Neural progenitor cell (in vitro differentiated cells): Measurements from ENCODE around the gene BMP4. TPM values are rescaled to one million over a fixed set of nuclear protein-coding genes. Genes with fewer than 3 reads are reported as not detected.

Source experiments
- DNase-seq: peaks from one replicate; pipeline ENCODE4 v3.0.0-alpha.2; 2016; ENCODE audit warnings: low spot score
- H2AFZ ChIP-seq: fragments of 200-600 bp; sonication (generic); replicated peaks from 2 replicates; pipeline ENCODE4 v1.6.1; 2016; ENCODE audit warnings: antibody characterized with exemption
- H3F3A ChIP-seq: fragments of 200-600 bp; sonication (generic); 2 replicates; pipeline ENCODE4 v1.6.1; 2016; ENCODE audit warnings: antibody characterized with exemption, low read depth
- H3K27ac ChIP-seq: fragments of 200-600 bp; sonication (generic); 2 replicates; pipeline ENCODE4 v1.5.1; 2016; ENCODE audit warnings: mild to moderate bottlenecking
- H3K27me3 ChIP-seq: fragments of 200-600 bp; sonication (generic); 2 replicates; pipeline ENCODE4 v1.6.1; 2016; ENCODE audit warnings: mild to moderate bottlenecking, moderate library complexity
- H3K36me3 ChIP-seq: fragments of 200-600 bp; sonication (generic); 2 replicates; pipeline ENCODE4 v1.5.1; 2016
- H3K4me1 ChIP-seq: fragments of 200-600 bp; sonication (generic); 2 replicates; pipeline ENCODE4 v1.6.1; 2016; ENCODE audit warnings: mixed run types
- H3K4me2 ChIP-seq: fragments of 200-600 bp; sonication (generic); 2 replicates; pipeline ENCODE4 v1.6.1; 2016
- H3K4me3 ChIP-seq: fragments of 200-600 bp; sonication (generic); 2 replicates; pipeline ENCODE4 v1.5.1; 2016
- H3K79me2 ChIP-seq: fragments of 200-600 bp; sonication (generic); 2 replicates; pipeline ENCODE4 v1.6.1; 2016; ENCODE audit warnings: low read depth
- H3K9ac ChIP-seq: fragments of 200-600 bp; sonication (generic); 2 replicates; pipeline ENCODE4 v1.6.1; 2016
- H3K9me3 ChIP-seq: fragments of 200-600 bp; sonication (generic); 2 replicates; pipeline ENCODE4 v1.5.1; 2016; ENCODE audit warnings: low read depth
- H4K20me1 ChIP-seq: fragments of 200-600 bp; sonication (generic); 2 replicates; pipeline ENCODE4 v1.6.1; 2016; ENCODE audit warnings: low read depth
- H3K27ac Mint-ChIP-seq: 3 replicates; pipeline ENCODE4 v1.8.0; 2021; ENCODE audit warnings: mixed read lengths
- H3K27me3 Mint-ChIP-seq: 2 replicates; pipeline ENCODE4 v1.8.0; 2022; ENCODE audit warnings: low read depth, mild to moderate bottlenecking, inconsistent platforms, moderate library complexity, mixed read lengths; ENCODE audit not compliant: insufficient read depth
- H3K36me3 Mint-ChIP-seq: 3 replicates; pipeline ENCODE4 v1.8.0; 2021; ENCODE audit warnings: mixed read lengths
- H3K4me1 Mint-ChIP-seq: 3 replicates; pipeline ENCODE4 v1.8.0; 2021; ENCODE audit warnings: mixed read lengths
- H3K4me3 Mint-ChIP-seq: 3 replicates; pipeline ENCODE4 v1.8.0; 2021; ENCODE audit warnings: mild to moderate bottlenecking, moderate library complexity, mixed read lengths
- H3K9me3 Mint-ChIP-seq: 3 replicates; pipeline ENCODE4 v1.8.0; 2020; ENCODE audit warnings: mixed read lengths
- EZH2 ChIP-seq: fragments of 200-600 bp; sonication (generic); IDR thresholded peaks from 2 replicates; pipeline ENCODE4 v1.6.1; 2017; ENCODE audit warnings: antibody characterized with exemption, mild to moderate bottlenecking, moderate library complexity
- EZH2phosphoT487 ChIP-seq: fragments of 200-600 bp; sonication (generic); IDR thresholded peaks from 2 replicates; pipeline ENCODE4 v1.6.1; 2017; ENCODE audit warnings: antibody characterized with exemption
- total RNA-seq: library from RNA; depleted of rRNA; stranded (reverse); fragments of >200 nt; gene quantifications from 2 replicates; pipeline ENCODE4 v1.2.3, GENCODE V29; 2015; ENCODE audit warnings: low replicate concordance
- TF ChIP-seq, protein P1 (sequence below): fragments of 200-600 bp; sonication (generic); IDR thresholded peaks from 2 replicates; pipeline ENCODE4 v1.5.1; 2017; ENCODE audit warnings: antibody characterized with exemption, mild to moderate bottlenecking

Gene BMP4
- total RNA-seq, 1 donor from 2014 or later: 11.0 TPM

GRCh38 chr14:53942970-53943750 lies 13.5 kb downstream of the BMP4 start:
- Mint-ChIP-seq H3K27ac (no peak overlapping the region), H3K4me3 (no peak overlapping the region), H3K4me1 (peaks cover 57% of the 10 kb centered on the region), H3K27me3 (peaks cover 5% of the 10 kb centered on the region), H3K9me3 (no peaks in the 10 kb centered on the region), H3K36me3 (no peaks in the 10 kb centered on the region)
- peak; percentile 49 for DNase-seq
- H3K79me2 ChIP-seq: no peaks in the 10 kb centered on the region
- H3K27ac ChIP-seq: no peak overlapping the region
- H3K36me3 ChIP-seq: no peaks in the 10 kb centered on the region
- H3K4me1 ChIP-seq: peaks cover 50% of the 10 kb centered on the region
- H3K4me2 ChIP-seq: peak overlapping the region; percentile 48
- H3K4me3 ChIP-seq: peak overlapping the region; percentile 5
- H2AFZ ChIP-seq: no peak overlapping the region
- H3K9me3 ChIP-seq: no peaks in the 10 kb centered on the region
- peaks cover 44% of the 10 kb centered on the region for H3K27me3 ChIP-seq
- no peak overlapping the region for H3K9ac ChIP-seq
- H4K20me1 ChIP-seq: peaks cover 17% of the 10 kb centered on the region
- TF ChIP-seq, protein P1, sequence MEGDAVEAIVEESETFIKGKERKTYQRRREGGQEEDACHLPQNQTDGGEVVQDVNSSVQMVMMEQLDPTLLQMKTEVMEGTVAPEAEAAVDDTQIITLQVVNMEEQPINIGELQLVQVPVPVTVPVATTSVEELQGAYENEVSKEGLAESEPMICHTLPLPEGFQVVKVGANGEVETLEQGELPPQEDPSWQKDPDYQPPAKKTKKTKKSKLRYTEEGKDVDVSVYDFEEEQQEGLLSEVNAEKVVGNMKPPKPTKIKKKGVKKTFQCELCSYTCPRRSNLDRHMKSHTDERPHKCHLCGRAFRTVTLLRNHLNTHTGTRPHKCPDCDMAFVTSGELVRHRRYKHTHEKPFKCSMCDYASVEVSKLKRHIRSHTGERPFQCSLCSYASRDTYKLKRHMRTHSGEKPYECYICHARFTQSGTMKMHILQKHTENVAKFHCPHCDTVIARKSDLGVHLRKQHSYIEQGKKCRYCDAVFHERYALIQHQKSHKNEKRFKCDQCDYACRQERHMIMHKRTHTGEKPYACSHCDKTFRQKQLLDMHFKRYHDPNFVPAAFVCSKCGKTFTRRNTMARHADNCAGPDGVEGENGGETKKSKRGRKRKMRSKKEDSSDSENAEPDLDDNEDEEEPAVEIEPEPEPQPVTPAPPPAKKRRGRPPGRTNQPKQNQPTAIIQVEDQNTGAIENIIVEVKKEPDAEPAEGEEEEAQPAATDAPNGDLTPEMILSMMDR: no peak
- TF ChIP-seq EZH2phosphoT487: no peak
- TF ChIP-seq EZH2: no peak
- H3F3A ChIP-seq: peaks cover 36% of the 10 kb centered on the region

GRCh38 chr14:53938136-53938837 lies 18.3 kb downstream of the BMP4 start:
- Histone ChIP-seq H3K4me3 (no peak overlapping the region), H2AFZ (no peak overlapping the region), H3F3A (peaks cover 9% of the 10 kb centered on the region), H3K27ac (no peak overlapping the region), H3K9me3 (no peaks in the 10 kb centered on the region), H3K4me2 (no peak overlapping the region), H3K9ac (no peak overlapping the region), H4K20me1 (no peaks in the 10 kb centered on the region), H3K79me2 (no peaks in the 10 kb centered on the region), H3K4me1 (peaks cover 12% of the 10 kb centered on the region), H3K36me3 (no peaks in the 10 kb centered on the region), H3K27me3 (no peaks in the 10 kb centered on the region)
- Mint-ChIP-seq H3K4me1 (peaks cover 17% of the 10 kb centered on the region), H3K4me3 (no peak overlapping the region), H3K27ac (no peak overlapping the region), H3K36me3 (no peaks in the 10 kb centered on the region), H3K9me3 (no peaks in the 10 kb centered on the region), H3K27me3 (no peaks in the 10 kb centered on the region)
- DNase-seq: no peak
- TF ChIP-seq EZH2 (no peak), EZH2phosphoT487 (no peak)
- TF ChIP-seq, protein P1: no peak

DNA sequence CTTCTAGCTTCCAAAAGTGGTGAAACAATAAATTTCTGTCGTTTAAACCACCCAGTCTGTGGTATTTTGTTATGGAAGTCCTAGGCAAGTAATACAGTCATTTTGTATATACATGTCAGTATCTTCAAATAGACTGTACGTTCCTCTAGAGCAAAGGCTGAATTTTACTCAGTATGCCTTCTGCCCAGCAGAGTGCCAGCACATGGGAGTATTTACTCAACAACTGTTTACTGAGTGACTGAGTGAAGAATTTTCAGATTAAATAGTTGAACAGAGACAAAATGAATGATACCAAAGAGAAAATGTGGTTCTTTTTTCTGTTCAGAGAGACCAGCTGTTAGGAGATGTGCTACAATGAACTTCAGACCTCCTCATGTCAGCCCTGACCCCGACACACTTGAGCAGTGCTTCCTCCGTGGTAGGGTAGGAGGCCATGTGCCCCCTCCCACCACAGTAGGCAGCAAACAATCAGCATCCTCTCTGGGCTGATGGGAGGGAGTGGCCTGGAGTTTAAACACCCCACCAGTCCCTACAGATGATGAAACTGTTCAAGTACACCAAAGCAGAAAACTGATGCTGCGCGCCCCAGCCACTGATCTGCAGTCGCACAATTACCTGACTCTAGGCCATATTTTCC lies 21.7 kb downstream of the BMP4 start:
- H3K27me3 Mint-ChIP-seq: no peaks in the 10 kb centered on the region
- H3K36me3 ChIP-seq: no peaks in the 10 kb centered on the region
- no peaks in the 10 kb centered on the region for H3K79me2 ChIP-seq
- no peaks in the 10 kb centered on the region for H3F3A ChIP-seq
- H3K36me3 Mint-ChIP-seq: no peaks in the 10 kb centered on the region
- H3K4me3 Mint-ChIP-seq: no peak overlapping the region
- H3K9me3 Mint-ChIP-seq: no peaks in the 10 kb centered on the region
- no peak overlapping the region for H3K27ac Mint-ChIP-seq
- no peak overlapping the region for H3K4me3 ChIP-seq
- H3K9ac ChIP-seq: no peak overlapping the region
- no peak overlapping the region for H3K4me2 ChIP-seq
- peaks cover 3% of the 10 kb centered on the region for H3K4me1 Mint-ChIP-seq
- no peaks in the 10 kb centered on the region for H3K27me3 ChIP-seq
- no peak overlapping the region for H3K27ac ChIP-seq
- no peaks in the 10 kb centered on the region for H4K20me1 ChIP-seq
- H2AFZ ChIP-seq: no peak overlapping the region
- no peaks in the 10 kb centered on the region for H3K4me1 ChIP-seq
- no peak for DNase-seq
- no peak for TF ChIP-seq EZH2
- TF ChIP-seq EZH2phosphoT487: no peak
- TF ChIP-seq, protein P1: no peak
- no peaks in the 10 kb centered on the region for H3K9me3 ChIP-seq
